Body of pancreas (tissue), 4 donors: ENCODE results near the gene GRIK3.

Experiments
- POLR2A ChIP-seq, 3 donors: fragments of 450-650 bp; IDR thresholded peaks; one replicate each; pipeline ENCODE4 v1.6.1; 2016; ENCODE audit warnings: antibody characterized with exemption in 3 of 3, mild to moderate bottlenecking in 2 of 3
- TF ChIP-seq, protein P1 (sequence below), 7 experiments: fragments of 450-650 bp in 4 of 7; fragments of 200-600 bp in 3 of 7; sonication (generic) in 3 of 7; IDR thresholded peaks; one replicate each; pipeline ENCODE4 v1.5.1; 2016 to 2019; ENCODE audit warnings: antibody characterized with exemption in 7 of 7

- TF ChIP-seq, protein P1, sequence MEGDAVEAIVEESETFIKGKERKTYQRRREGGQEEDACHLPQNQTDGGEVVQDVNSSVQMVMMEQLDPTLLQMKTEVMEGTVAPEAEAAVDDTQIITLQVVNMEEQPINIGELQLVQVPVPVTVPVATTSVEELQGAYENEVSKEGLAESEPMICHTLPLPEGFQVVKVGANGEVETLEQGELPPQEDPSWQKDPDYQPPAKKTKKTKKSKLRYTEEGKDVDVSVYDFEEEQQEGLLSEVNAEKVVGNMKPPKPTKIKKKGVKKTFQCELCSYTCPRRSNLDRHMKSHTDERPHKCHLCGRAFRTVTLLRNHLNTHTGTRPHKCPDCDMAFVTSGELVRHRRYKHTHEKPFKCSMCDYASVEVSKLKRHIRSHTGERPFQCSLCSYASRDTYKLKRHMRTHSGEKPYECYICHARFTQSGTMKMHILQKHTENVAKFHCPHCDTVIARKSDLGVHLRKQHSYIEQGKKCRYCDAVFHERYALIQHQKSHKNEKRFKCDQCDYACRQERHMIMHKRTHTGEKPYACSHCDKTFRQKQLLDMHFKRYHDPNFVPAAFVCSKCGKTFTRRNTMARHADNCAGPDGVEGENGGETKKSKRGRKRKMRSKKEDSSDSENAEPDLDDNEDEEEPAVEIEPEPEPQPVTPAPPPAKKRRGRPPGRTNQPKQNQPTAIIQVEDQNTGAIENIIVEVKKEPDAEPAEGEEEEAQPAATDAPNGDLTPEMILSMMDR (IDR thresholded peaks at IDR 0.05): no peak
- no peak for TF ChIP-seq POLR2A (IDR thresholded peaks at IDR 0.05)
Observed at GRCh38 chr1:36973056-36973455, 61.3 kb downstream of the GRIK3 start.
